ENCODE results near the gene CWC22.

The CWC22 gene

DNA sequence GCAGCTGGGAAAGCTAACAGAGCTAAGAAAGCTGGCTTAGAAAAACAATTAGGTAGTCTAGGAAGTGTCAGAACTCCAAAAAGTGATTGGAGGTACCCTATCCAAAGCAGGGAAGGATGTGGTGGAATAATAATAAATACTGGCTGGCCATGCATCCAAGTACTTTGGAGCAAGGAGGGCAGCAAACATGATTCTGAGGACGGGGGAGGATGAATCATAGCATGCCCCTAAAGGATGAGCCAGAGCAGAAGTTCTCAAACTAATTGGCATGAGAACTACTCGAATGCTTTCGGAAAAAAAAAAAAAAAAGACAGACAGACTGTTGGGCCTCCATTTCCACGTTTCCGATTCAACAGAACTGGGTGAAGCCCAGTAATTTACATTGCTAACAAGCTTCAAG is 2.4 kb downstream of the CWC22 start:
- Histone ChIP-seq H3K4me3 (replicated peaks; ENCODE audit: insufficient read depth, low read length) (no peak overlapping the region), H3K27ac (replicated peaks) (peak overlapping the region; percentile 95), H3K27me3 (ENCODE audit: insufficient read depth, poor library complexity, severe bottlenecking) (no peaks in the 10 kb centered on the region)
- DNase-seq (ENCODE audit: low read depth in 1 of 2, low spot score in 1 of 2): no peak
- TF ChIP-seq, protein P1, sequence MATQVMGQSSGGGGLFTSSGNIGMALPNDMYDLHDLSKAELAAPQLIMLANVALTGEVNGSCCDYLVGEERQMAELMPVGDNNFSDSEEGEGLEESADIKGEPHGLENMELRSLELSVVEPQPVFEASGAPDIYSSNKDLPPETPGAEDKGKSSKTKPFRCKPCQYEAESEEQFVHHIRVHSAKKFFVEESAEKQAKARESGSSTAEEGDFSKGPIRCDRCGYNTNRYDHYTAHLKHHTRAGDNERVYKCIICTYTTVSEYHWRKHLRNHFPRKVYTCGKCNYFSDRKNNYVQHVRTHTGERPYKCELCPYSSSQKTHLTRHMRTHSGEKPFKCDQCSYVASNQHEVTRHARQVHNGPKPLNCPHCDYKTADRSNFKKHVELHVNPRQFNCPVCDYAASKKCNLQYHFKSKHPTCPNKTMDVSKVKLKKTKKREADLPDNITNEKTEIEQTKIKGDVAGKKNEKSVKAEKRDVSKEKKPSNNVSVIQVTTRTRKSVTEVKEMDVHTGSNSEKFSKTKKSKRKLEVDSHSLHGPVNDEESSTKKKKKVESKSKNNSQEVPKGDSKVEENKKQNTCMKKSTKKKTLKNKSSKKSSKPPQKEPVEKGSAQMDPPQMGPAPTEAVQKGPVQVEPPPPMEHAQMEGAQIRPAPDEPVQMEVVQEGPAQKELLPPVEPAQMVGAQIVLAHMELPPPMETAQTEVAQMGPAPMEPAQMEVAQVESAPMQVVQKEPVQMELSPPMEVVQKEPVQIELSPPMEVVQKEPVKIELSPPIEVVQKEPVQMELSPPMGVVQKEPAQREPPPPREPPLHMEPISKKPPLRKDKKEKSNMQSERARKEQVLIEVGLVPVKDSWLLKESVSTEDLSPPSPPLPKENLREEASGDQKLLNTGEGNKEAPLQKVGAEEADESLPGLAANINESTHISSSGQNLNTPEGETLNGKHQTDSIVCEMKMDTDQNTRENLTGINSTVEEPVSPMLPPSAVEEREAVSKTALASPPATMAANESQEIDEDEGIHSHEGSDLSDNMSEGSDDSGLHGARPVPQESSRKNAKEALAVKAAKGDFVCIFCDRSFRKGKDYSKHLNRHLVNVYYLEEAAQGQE (IDR thresholded peaks at IDR 0.05; ENCODE audit: insufficient replicate concordance, low read depth): no peak
- no peak for TF ChIP-seq POLR2AphosphoS5 (IDR thresholded peaks at IDR 0.05; ENCODE audit: low read depth)
- no peak for TF ChIP-seq SPI1 (IDR thresholded peaks at IDR 0.05; ENCODE audit: borderline replicate concordance, low read depth)
- no peak for TF ChIP-seq GABPA (IDR thresholded peaks at IDR 0.05; ENCODE audit: low read depth)
- TF ChIP-seq, protein P2, sequence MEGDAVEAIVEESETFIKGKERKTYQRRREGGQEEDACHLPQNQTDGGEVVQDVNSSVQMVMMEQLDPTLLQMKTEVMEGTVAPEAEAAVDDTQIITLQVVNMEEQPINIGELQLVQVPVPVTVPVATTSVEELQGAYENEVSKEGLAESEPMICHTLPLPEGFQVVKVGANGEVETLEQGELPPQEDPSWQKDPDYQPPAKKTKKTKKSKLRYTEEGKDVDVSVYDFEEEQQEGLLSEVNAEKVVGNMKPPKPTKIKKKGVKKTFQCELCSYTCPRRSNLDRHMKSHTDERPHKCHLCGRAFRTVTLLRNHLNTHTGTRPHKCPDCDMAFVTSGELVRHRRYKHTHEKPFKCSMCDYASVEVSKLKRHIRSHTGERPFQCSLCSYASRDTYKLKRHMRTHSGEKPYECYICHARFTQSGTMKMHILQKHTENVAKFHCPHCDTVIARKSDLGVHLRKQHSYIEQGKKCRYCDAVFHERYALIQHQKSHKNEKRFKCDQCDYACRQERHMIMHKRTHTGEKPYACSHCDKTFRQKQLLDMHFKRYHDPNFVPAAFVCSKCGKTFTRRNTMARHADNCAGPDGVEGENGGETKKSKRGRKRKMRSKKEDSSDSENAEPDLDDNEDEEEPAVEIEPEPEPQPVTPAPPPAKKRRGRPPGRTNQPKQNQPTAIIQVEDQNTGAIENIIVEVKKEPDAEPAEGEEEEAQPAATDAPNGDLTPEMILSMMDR (IDR thresholded peaks at IDR 0.05; ENCODE audit: insufficient read depth, low read length): no peak

DNA sequence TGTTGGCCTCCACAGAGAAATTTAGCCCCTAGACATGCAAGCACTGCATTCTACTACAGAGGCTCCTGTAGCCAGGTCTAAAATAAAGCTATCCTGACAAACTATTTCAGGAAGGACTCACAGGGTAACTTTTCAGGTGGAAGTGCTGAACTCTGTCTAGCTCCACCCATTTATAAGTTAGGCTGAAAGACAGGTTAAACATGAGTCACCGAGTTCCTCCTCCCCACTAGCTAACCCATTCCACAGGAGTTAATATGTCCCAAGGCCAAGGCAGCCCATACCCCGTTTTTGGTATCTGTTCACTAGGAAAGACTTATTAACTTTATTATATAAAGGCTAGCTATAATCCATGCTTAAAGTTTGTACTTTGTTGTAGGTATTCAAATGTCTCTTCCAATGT is 3.5 kb downstream of the CWC22 start:
- H3K4me3 ChIP-seq (replicated peaks; ENCODE audit: insufficient read depth, low read length): no peak overlapping the region
- no peak for TF ChIP-seq SPI1 (IDR thresholded peaks at IDR 0.05; ENCODE audit: borderline replicate concordance, low read depth)
- TF ChIP-seq POLR2AphosphoS5 (IDR thresholded peaks at IDR 0.05; ENCODE audit: low read depth): no peak
- TF ChIP-seq GABPA (IDR thresholded peaks at IDR 0.05; ENCODE audit: low read depth): no peak
- TF ChIP-seq, protein P1 (IDR thresholded peaks at IDR 0.05; ENCODE audit: insufficient replicate concordance, low read depth): no peak
- TF ChIP-seq, protein P2 (IDR thresholded peaks at IDR 0.05; ENCODE audit: insufficient read depth, low read length): no peak
- no peaks in the 10 kb centered on the region for H3K27me3 ChIP-seq (ENCODE audit: insufficient read depth, poor library complexity, severe bottlenecking)
- peak in 1 of 2 experiments; percentile 18 for DNase-seq (ENCODE audit: low read depth in 1 of 2, low spot score in 1 of 2)
- H3K27ac ChIP-seq (replicated peaks): peak overlapping the region; percentile 3; the same call in 1 of the 2 replicates

DNA sequence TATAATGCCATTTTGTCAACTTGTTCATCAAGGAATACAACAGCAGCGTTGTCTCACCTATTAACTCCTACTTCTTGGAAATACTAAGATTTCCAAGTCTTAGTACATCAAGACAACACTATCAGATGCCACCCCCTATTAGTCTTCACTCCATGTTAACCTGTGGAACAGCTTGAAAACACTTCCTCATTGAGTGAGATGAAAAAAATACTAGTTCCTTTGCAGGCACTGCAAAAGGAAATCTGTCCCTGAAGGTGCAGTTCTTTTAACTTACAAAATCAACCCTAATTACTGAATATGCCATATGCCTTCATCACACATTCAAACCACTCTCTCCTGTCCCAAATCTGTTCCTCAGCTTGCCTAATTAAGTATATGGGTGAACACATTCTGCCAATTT is 4.0 kb downstream of the CWC22 start:
- no peak for DNase-seq (ENCODE audit: low read depth in 1 of 2, low spot score in 1 of 2)

More for the DNA sequence above, 4.0 kb downstream of the CWC22 start:
- Histone ChIP-seq H3K27me3 (ENCODE audit: insufficient read depth, poor library complexity, severe bottlenecking) (no peaks in the 10 kb centered on the region), H3K27ac (replicated peaks) (peak overlapping the region; percentile 51; the same call in 1 of the 2 replicates), H3K4me3 (replicated peaks; ENCODE audit: insufficient read depth, low read length) (no peak overlapping the region)
- peak; percentile 88; the same call in 1 of the 2 replicates for TF ChIP-seq SPI1 (IDR thresholded peaks at IDR 0.05; ENCODE audit: borderline replicate concordance, low read depth)
- no peak for TF ChIP-seq GABPA (IDR thresholded peaks at IDR 0.05; ENCODE audit: low read depth)
- TF ChIP-seq, protein P2 (IDR thresholded peaks at IDR 0.05; ENCODE audit: insufficient read depth, low read length): no peak
- no peak for TF ChIP-seq POLR2AphosphoS5 (IDR thresholded peaks at IDR 0.05; ENCODE audit: low read depth)
- TF ChIP-seq, protein P1 (IDR thresholded peaks at IDR 0.05; ENCODE audit: insufficient replicate concordance, low read depth): no peak
